GM18520 (cell line): ENCODE measurements around the gene KCNT1.

Experiments used
- ATAC-seq: cut with Tn5 transposase; IDR thresholded peaks from one replicate; pipeline ENCODE4 v1.9.1; 2021; ENCODE audit not compliant: unreplicated experiment

Gene KCNT1

DNA sequence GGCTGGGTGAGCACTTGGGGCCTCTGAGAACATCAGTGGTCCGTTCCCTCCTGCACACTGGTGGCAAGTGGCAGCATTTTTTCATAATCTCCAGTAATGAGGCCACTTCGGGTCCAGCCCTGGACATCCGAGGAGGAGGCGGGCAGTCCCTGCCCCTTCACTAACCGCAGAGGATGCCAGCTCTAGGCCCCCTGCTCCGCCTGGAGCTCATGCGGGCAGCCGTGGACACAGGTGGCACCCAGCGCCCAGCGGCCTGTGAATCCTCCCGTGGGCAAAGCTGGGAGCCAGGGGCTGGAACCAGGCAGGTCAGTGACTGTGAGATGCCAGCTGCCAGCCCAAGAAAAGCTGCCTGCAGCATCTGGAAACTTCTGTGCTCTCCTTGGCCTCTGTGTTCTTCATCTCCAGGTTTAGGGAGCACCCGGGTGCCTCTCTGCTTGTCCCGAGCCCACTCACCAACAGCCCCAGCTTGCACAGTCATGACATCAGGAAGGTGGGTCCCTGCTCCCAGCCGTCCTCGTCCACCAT lies 92.4 kb downstream of the KCNT1 start:
- no peak for ATAC-seq

DNA sequence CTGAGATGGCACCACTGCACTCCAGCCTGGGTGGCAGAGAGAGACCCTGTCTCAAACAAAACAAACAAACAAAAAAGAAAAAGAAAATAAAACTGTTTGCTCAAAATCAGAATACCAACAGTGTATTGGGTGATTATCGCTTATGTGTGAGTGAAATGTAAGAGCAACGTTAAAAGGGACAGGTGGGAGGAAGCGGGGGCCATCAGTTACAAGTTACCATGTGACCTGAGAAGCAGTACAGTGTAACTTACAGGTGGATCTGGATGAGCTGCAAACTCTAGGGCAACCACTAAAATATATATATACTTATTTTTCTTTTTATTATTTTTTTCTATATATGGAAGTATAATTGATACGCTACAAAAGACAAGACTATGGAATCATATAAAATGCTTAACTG lies 93.4 kb downstream of the KCNT1 start:
- no peak for ATAC-seq

DNA sequence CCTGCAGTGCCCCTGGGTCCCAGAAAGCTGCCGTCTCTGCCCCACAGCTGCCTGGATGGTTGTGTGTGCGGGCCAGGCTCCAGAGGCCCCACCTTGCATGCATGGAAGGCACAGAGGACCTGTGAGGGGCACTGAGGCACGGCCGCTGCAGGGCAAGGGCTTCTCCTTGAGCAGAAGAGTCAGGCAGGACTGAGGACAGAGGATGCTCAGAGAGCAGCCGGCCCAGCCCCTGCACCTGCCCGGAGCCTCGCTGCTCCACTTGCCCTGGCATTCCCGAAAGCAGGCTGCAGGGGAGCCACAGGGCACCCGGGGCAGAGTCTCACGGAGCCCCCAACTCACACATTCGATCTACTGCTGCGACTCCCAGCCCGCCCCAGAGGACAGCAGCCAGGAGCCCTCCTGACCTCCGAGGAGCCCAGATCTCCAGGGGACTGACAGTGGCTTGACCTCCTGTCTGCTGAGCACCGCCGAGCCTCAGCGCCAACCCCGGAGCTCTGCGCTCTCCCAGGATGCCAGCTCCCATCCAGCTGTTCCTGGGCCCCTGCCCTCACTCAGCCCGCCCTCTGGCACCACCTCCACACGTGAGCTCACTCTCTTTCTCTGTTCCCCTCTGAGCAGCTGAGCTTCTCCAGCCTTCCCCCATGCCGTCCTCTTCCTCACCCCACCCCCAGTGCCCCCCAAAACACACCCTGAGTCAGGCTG lies 95.0 kb downstream of the KCNT1 start:
- ATAC-seq = no peak

DNA sequence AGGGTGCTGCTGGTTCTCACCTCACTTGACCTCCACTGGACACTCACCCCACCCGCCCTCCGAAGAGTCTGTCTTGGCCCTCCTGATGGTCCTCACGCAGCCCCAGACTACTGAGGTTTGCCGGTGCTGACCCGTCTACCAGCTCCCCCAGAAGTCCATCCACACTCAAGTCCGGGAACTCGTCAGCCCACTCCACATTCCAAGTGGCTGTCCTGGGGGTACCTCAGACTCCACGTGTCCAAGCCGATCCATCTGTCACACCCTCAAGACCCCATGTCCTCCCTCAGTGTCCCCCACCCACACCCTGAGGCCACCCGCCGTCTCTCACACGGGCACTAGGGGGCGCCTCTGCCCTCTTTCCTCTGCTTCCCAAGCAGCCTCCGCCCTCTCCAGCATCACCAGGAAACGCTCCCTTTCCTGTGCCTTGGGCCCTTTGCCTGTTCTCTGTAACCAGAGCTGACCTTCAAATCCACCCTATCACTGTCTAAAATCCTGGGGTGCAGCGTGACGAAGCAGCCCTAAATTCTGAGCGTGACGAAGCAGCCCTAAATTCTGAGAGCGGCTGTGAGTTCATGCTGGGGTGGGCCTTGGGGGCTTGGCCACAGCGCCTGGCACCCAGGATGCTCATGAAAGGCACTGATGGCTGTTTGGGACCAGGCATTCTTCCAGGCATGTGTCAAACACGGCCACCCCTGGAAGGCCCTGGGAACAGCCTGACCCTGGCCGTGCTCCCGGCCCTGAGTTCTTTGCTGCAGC lies 95.7 kb downstream of the KCNT1 start:
- no peak for ATAC-seq

DNA sequence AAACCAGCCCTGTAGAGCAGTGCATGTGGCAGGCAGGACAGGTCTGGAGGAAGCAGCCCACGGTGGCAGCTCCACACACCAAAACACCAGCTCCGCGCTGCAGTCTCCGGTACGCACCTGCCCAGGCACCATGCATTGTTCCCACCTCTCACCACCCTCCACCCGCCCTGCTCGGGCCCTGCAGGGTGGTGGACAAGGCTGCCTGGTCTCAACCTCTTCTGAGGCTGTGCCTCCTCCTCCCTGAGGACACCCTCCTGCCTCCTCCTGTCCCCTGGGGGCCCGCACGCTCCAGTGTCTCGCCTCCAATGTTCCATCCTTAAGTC lies 96.2 kb downstream of the KCNT1 start:
- no peak for ATAC-seq

DNA sequence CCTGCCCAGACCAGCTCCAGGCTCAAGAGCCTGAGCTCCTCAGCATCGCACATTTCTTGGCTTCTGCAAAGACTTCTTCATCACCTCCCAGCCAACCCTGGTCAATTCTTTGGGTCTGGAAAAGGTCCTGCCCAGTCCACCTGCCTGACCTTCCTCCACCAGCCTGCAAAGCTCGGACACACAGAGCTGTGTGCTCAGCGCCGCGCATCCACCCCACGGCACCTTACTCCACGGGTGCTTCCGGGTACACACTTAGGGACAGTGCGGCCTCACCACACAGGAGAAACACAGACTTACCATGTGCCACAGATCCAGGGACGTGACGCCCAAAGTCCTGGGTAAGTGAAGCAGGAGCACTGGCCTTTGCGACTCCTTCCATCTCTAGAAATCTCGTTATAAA lies 97.3 kb downstream of the KCNT1 start:
- ATAC-seq = no peak

DNA sequence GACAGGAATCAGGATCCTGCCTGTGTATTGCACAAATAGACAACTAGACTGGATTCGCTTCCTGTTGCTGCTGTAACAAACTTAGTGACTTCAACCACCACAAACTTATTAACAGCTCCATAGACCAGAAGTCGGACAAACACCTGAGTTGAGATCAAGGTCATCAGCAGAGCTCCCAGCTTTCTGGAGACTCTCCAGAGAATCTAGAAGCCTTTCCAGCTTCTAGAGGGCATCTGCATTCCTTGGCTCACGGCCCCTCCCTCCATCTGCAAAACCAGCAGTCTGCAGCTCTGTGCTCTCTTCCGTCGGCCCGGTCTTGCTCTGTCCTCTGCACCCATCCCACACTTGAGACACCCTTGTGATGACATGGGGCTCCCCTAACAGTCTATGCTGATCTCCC lies 99.1 kb downstream of the KCNT1 start:
- ATAC-seq = no peak

DNA sequence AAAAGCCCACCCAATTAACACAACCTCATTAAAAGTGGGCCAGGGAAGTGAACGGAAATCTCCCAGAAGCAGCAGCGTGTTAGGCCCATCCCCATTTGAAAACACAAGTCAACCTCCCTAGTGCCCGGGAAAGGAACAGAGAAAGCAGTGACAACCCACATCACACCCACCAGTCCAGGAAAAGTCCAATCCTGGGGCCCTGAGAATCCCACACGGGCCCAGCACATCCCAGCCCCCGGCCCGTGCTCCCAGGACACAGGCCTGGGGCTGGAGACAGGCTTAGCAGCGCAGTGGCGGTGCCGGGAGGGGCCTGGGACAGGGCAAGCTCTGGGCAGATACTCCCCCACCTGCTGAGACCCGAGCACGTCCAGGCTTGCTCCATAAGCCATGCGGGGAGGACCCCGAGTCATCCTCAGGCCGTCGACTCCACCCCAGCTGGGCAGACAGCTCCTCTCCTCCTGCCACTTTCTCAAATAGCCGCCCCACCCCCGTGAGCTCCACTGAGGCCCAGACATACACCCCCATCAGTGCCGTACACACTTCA lies 101.0 kb downstream of the KCNT1 start:
- no peak for ATAC-seq

DNA sequence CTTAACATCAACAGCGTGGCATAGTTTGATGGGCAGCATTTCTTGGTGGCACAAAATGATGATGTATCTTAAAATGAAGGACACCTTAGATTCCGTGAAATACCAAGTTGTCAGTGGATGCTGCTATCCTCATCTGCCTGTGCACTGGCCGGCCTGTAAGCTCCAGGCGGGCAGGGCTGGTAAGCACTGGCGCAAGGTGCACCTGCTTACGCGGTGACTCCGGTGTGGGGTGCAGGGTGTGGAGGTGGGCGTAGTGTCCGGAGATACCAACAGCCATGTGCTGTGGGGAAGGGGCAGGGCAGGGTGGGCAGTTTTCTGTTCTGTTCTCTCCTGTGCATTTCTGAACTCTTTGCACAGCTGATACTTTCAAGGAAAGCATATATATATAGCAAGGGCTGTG lies 101.5 kb downstream of the KCNT1 start:
- ATAC-seq = no peak

DNA sequence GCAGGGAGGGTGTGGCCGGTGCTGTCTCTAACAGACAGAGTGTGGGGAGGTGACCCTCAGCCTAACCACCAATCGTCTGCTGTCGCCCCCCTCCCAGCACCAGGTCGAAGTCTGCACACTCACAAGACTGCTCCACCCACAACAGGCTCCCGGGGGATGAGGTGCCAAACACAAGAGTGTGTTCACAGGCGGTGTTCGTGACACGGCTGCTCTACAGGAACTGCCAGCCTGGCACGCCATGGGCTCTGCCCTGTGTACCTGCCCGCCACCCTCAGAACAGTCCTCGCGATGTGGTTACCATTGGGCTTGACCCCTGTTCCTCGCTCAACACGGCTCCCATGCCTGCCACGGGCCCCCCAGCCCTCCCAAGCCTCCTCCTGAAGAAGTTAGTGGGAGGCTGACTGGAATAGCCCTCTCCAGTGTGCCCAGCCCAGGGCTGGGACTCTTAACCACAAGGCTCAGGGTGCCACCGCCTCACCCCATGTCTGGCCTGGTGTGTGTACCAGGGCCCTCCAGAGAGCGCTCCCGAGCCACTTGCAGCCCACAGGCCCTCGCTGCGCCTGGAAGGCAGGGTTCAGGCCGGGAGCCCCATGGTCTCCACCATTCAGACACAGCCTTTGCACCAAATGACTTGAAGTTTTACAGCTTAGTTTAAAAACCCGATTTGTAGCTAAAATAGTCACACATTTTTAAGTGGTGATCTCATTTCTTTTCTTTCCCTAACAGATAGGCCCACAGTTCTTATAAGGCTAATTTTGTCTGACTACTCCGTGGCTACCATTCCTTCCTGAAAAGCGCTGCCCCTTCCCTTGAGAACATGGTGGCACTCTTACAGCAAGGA lies 102.8 kb downstream of the KCNT1 start:
- no peak for ATAC-seq

DNA sequence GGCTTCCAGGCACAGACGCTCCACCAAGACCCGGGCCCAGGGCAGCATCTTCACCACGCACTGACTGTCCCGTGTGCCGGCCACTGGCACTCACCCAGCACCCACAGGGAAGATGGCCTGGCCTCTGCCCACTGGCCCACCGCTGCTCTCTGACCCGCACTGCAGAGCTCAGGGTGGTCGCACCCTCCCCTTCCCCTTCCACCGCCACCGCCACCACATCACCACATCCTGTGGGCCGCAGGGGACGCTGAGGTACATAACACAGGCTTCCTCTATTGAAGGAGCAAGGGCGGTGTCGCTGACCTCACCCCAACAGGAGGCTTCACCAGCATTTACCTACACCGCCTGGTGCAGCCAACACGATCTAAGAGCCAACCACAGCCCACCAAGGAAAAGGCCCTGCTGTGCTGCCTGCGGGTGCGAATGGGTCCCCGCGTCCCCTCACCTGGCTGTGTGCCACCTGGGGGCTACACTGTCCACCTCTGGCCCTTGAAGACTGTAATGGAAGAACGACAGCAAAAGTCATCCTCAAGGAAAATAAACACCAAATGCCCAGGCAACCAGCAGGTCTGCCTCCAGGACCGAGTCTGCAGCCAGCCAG lies 103.5 kb downstream of the KCNT1 start:
- no peak for ATAC-seq

DNA sequence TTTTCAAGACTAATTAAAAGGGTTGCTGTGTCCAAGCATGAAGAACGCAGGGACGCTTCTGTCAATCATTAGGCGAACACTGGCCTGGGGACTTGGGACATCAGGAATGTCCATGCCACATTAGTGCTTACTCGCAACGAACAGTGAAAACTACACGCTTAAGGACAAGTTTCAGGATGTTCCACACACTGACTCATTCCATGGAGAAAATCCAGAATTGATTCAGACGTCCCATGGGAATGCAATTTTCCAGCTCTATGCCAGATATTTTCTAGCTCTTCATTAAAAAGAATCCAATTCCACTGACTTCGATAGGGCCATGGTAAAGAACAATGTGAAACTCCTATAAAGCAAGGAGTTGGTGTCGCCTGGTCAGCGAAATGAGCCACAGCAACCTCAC lies 107.2 kb downstream of the KCNT1 start:
- ATAC-seq = no peak

DNA sequence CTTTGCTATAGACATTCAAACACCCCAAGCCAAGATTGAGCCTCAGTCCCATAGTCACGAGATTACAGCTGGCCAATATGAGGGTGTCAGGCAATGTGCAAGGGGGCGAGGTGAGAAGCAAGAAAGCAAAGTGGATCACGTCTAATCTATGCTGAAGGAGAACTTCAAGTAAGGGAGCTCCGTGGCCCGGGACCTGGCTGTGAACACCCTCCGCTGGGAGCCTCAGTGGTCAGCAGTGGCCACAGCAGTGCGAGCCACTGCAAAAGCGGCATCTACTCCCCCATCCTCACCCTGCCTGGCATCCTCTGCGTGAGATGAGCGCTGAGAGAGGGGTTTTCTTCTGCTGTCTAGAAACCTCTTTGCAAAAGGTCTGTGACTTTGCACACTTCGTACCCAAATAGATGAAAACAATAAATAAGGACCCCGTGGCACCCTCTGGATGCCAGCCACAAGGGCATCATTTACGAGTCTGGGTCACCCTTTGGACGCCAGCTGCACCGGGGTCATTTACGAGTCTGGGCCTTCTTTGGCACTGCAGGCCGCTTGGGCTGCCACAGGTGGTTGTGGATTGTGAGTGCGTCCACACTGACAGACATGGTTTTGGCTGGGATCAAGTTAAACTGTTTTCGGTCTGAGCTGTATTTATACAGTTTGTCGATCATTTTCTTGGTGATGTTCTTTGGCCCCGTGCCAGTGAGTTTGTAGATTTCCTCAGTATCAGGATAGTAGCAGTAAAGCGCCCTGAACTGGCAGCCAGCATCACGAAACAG lies 109.0 kb downstream of the KCNT1 start:
- no peak for ATAC-seq

DNA sequence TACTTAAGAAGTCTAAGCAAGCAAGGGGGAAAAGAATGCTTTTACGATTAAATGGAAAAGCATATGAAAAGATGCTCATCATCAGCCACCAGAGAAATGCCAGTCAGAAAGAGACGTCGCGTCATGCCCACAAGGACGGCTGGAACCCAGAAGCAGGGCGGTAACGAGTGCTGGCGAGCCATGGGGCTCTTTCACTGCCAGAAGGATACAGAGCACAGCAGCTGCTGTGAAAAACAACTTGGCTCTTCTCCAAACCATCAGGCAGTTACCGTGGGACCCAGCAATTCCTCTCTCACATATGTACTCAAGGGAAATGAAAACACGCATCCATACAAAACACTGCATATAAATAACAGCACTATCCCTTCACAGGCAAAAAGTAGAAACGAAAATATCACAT lies 109.8 kb downstream of the KCNT1 start:
- ATAC-seq = no peak

DNA sequence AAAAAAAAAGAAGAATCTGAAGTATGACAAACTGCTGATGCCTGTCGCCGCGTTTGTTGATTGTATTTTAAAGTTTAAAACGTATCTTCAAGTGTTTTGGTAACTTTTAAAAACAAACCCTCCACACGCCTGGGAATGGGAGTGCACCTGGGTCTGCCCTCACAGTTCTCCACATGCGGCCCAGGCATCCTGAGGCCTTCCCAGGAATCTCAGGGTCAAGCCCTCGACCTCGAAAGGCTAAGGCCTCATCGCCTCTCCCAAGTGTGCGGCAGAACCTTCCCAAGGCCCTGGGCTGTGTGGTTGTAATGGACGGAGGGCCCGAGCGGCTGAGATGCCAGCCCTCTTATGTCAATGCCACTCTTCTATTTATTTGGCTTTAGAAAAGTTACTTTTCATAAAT lies 111.0 kb downstream of the KCNT1 start:
- ATAC-seq = no peak

DNA sequence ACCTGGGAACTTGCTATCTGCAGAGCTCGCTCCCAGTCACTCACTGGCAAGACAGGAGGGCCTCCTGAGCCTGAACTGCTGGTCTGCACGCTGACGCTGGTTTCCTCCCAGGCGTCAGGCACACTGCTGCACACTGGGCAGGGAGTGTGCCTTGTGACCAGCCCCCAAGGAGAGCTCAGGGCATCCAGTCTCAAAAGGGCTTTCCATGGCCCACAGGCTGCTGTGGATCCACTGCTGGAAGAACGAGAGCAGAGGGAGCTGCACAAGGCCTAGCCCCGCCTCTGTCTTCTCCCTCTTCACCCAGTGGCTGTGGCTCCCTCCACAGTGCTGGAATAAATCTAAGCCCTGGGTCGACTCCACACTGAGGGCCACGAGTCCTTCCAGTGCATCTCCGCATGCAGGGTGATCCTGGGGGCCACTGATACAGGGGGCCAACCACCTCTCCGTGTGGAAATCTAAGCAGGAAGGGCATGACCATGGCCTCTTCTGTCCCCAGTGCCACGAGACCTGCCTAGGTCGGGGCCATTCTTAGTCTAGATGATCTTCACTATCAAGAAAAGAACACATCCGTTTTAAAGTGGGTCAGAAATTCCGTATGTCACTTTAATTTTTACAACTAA lies 111.8 kb downstream of the KCNT1 start:
- no peak for ATAC-seq

DNA sequence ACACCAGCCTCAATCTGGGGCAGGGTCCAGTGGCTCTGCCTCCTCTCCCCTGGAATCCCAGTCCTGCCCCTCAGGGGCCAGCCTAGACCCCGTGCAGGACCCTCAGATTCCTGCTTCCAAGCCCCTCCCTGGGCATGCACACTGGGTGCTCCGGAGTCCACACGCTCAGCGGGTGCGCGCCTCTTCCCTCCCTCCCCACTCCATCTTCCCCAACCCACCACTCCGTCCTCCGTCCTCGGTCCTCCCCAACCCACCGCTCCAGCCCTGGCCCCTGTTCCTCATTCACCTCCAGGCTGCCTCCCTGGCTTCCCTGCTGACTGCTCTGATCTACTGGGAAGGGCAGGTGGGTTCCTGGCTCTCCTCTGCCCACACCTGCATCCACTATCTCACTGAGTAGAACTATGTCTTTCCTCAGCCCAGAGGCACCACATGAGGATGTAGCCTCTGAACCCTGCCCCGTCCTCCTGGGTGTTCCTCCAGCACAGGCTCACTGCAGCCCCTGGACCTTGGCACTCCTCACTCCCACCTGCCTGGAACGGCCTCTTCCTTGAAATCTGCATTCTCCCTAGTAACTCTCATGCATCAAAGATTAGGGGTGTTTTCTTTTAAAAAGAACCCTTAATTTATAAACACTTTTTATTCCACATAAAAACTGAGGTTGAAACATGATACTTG lies 112.6 kb downstream of the KCNT1 start:
- ATAC-seq = no peak

DNA sequence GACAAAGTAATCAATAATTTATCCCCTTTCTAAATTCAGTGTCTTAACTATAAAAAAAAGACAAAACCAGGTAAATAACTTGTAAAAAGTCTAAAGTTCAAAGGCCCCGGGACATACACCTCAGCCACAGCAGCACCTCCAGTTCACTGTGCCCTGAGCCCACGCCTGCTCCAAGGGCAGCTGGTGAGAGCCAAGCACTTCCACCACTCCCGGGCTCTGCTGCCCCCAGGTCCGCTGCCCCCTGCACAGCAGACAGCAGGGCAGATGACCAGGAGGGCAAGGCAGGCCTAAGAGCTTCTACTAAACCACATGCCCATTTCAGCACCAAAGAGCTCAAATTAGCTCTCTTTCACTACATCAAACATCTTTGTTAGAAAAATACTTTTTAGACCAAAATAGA lies 113.4 kb downstream of the KCNT1 start:
- ATAC-seq = no peak
